Left lung (tissue), 10 donors: ENCODE results near the gene FUCA2. TPM values are rescaled to one million over a fixed set of nuclear protein-coding genes. Genes with fewer than 3 reads are reported as not detected.
"Not testable (repeated sequence)": the region's sequence is repeated elsewhere in the genome, so short reads cannot be mapped to it uniquely, and the experiment has no call there.

Experiments
- ATAC-seq: fragments of 200-7000 bp; cut with Tn5 transposase; one replicate; pipeline ENCODE4 v1.9.1; 2020; ENCODE audit warnings: moderate library complexity
- DNase-seq, 4 donors: peaks; one replicate each; pipeline ENCODE4 v3.0.0-alpha.2; 2013 to 2020
- H3K27ac ChIP-seq, 2 donors: fragments of 200-600 bp; sonication (generic) in 1 of 2; one replicate each; pipeline versions ENCODE4 v1.5.0 to v1.8.0; 2020 to 2021
- H3K27me3 ChIP-seq, 2 donors: fragments of 200-600 bp; sonication (generic) in 1 of 2; one replicate each; pipeline versions ENCODE4 v1.5.0 to v1.8.0; 2020 to 2021
- H3K36me3 ChIP-seq, 2 donors: fragments of 200-600 bp; sonication (generic) in 1 of 2; one replicate each; pipeline versions ENCODE4 v1.5.0 to v1.8.0; 2020 to 2021
- H3K4me1 ChIP-seq, 2 donors: fragments of 200-600 bp; one replicate each; pipeline ENCODE4 v1.8.0; 2021
- H3K4me3 ChIP-seq, 2 donors: fragments of 200-600 bp; sonication (generic) in 1 of 2; one replicate each; pipeline versions ENCODE4 v1.5.0 to v1.8.0; 2020 to 2021; ENCODE audit warnings: mild to moderate bottlenecking in 1 of 2
- H3K9me3 ChIP-seq, 2 donors: fragments of 200-600 bp; sonication (generic) in 1 of 2; one replicate each; pipeline versions ENCODE4 v1.5.0 to v1.8.0; 2020 to 2021
- CTCF ChIP-seq, 2 donors: fragments of 200-600 bp; sonication (generic) in 1 of 2; IDR thresholded peaks; one replicate each; pipeline versions ENCODE4 v1.5.0 to v1.8.0; 2021; ENCODE audit warnings: antibody characterized with exemption in 2 of 2
- intact Hi-C, 2 donors: fragments of 100-400 bp; cut with DNase I; formaldehyde crosslinking; loops; one replicate each; pipeline versions ENCODE4 v1.11.2 to v1.14.2; 2022
- polyA plus RNA-seq, 6 donors: library from polyadenylated mRNA; unstranded; fragments of 120-200 nt; gene quantifications; one replicate each; pipeline ENCODE4 v1.2.1, GENCODE V29; 2013; ENCODE audit not compliant: insufficient read length in 6 of 6
- total RNA-seq, 2 donors: library from RNA; stranded (reverse); fragmentation: NEBNext Ultra II Directional; extraction: Animal tissue kit (Norgen Biotek cat#: 25700); gene quantifications; one replicate each; pipeline ENCODE4 v1.2.1, GENCODE V29; 2021
- donor health status: DM: no; HTN: yes; CAD: no.
- donor health status: DM: no; HTN: no; CAD: no.

The FUCA2 gene
- total and polyA plus RNA-seq, 8 donors = 42.8 to 83.4 (median 50.7) TPM

- H3K9me3 ChIP-seq = no peaks in the 10 kb centered on the region
- DNase-seq (no peak), ATAC-seq (no peak)
- H3K27ac ChIP-seq = no peak overlapping the region
- intact Hi-C loops = no loop called here
- H3K36me3 ChIP-seq = no peaks in the 10 kb centered on the region
- TF ChIP-seq CTCF (IDR thresholded peaks at IDR 0.05) = no peak
- H3K27me3 ChIP-seq = no peaks in the 10 kb centered on the region
- H3K4me1 ChIP-seq = peaks cover 0 to 11% of the 10 kb centered on the region in 2 donors
- no peak overlapping the region for H3K4me3 ChIP-seq
Observed at GRCh38 chr6:143517447-143517773, 5.9 kb upstream of the FUCA2 start.

DNA sequence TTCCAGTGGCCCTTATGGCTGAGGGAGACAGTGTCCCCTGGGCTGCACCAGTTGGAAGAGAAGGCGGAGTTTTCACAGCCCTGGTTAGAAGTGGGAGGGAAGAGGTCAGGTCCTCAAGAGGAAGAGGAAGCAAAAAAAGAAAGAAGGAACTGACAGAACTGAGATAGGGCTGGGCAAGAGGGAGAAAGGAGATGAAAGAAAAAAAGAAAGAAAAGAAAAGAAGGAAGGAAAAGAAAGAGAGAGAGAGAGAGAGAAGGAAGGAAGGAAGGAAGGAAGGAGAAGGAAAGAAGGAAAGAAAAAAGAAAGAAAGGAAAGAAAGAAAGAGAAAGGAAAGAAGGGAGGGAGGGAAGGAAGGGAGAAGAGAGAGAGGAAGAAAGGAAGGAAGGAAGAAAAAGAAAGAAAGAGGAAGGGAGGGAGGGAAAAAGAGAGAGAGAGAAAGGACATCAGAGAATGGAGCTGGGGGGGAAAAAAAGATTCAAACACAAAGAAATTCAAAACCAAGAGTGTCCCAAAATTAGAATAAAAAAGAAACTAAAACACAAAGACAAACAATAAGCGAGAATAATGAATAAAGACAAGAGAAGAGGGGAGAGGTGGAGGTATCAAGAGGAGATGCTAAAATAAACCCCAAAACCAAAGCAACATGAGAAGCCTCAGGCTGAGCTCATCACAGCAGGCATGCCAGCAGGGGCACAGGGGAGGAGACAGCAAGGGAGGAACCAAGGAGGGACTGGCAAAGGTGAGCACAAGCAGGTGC is 5.3 kb upstream of the FUCA2 start:
- no peaks in the 10 kb centered on the region for H3K36me3 ChIP-seq
- TF ChIP-seq CTCF (IDR thresholded peaks at IDR 0.05) = no peak
- H3K27me3 ChIP-seq = no peaks in the 10 kb centered on the region
- ATAC-seq = no peak
- DNase-seq = no peak
- no peak overlapping the region for H3K4me3 ChIP-seq
- H3K9me3 ChIP-seq = no peaks in the 10 kb centered on the region
- H3K27ac ChIP-seq = no peak overlapping the region
- peaks cover 2 to 16% of the 10 kb centered on the region in 2 donors for H3K4me1 ChIP-seq
- intact Hi-C loops = no loop called here

- H3K4me1 ChIP-seq = peaks cover 3 to 22% of the 10 kb centered on the region in 2 donors
- H3K4me3 ChIP-seq = no peak overlapping the region
- ATAC-seq (no peak), DNase-seq (no peak)
- TF ChIP-seq CTCF (IDR thresholded peaks at IDR 0.05) = no peak
- no peaks in the 10 kb centered on the region for H3K9me3 ChIP-seq
- intact Hi-C loops = no loop called here
- H3K27me3 ChIP-seq = no peaks in the 10 kb centered on the region
- no peak overlapping the region for H3K27ac ChIP-seq
- no peaks in the 10 kb centered on the region for H3K36me3 ChIP-seq
Observed at GRCh38 chr6:143515766-143516355, 4.3 kb upstream of the FUCA2 start.

GRCh38 chr6:143515061-143515760 is 3.7 kb upstream of the FUCA2 start:
- DNase-seq (peak in 3 of 4 donors; percentile 44 to 75 (median 52)), ATAC-seq (no peak)
- intact Hi-C loops = no loop called here
- Histone ChIP-seq H3K9me3 (no peaks in the 10 kb centered on the region), H3K27me3 (no peaks in the 10 kb centered on the region), H3K27ac (no peak overlapping the region), H3K36me3 (no peaks in the 10 kb centered on the region), H3K4me3 (no peak overlapping the region), H3K4me1 (peaks cover 9 to 28% of the 10 kb centered on the region in 2 donors)
- TF ChIP-seq CTCF (IDR thresholded peaks at IDR 0.05) = no peak

DNA sequence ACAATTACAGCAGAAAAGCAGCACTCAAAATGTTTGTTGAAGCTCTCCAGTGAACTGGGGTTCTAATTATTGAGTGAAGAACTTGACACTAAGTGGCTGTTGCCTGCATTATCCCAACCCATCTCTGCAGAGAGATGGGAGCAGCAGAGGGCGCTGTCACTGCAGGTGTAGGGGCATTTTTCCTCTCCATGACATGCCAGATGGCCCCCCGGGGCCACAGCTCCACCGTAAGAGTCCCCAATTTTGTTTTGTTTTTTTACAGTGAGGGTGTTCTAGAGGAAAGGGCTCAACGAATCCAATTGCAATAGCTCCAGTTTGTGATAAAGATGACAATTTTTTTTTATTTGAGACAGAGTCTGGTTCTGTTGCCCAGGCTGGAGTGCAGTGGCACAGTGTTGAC is 1.9 kb upstream of the FUCA2 start:
- peak; percentile 12 to 33 for TF ChIP-seq CTCF (IDR thresholded peaks at IDR 0.05)
- H3K27ac ChIP-seq = no peak overlapping the region
- H3K9me3 ChIP-seq = no peaks in the 10 kb centered on the region
- DNase-seq (peak in 1 of 4 donors; percentile 55), ATAC-seq (peak; percentile 61)
- H3K36me3 ChIP-seq = no peaks in the 10 kb centered on the region
- H3K27me3 ChIP-seq = no peaks in the 10 kb centered on the region
- H3K4me3 ChIP-seq = no peak overlapping the region
- intact Hi-C loops = no loop called here
- peaks cover 11 to 46% of the 10 kb centered on the region in 2 donors for H3K4me1 ChIP-seq

GRCh38 chr6:143510326-143510725 is 1.2 kb downstream of the FUCA2 start:
- H3K4me1 ChIP-seq = peaks cover 11 to 49% of the 10 kb centered on the region in 2 donors
- ATAC-seq, H3K9me3 ChIP-seq, DNase-seq, intact Hi-C loops, H3K27me3 ChIP-seq: not testable (repeated sequence)
- peaks cover 0 to 23% of the 10 kb centered on the region in 2 donors for H3K36me3 ChIP-seq
- H3K27ac ChIP-seq = peak overlapping the region in 1 of 2 donors; percentile 93
- H3K4me3 ChIP-seq = peak overlapping the region in 1 of 2 donors; percentile 73
